ENCODE results near the gene OR6S1.

- TF ChIP-seq EZH2phosphoT487 (IDR thresholded peaks at IDR 0.05; ENCODE audit: borderline replicate concordance, low read length) = 0 out of 2 replicates have a peak, but pooled peaks have one; percentile 47
- TF ChIP-seq, protein P1, sequence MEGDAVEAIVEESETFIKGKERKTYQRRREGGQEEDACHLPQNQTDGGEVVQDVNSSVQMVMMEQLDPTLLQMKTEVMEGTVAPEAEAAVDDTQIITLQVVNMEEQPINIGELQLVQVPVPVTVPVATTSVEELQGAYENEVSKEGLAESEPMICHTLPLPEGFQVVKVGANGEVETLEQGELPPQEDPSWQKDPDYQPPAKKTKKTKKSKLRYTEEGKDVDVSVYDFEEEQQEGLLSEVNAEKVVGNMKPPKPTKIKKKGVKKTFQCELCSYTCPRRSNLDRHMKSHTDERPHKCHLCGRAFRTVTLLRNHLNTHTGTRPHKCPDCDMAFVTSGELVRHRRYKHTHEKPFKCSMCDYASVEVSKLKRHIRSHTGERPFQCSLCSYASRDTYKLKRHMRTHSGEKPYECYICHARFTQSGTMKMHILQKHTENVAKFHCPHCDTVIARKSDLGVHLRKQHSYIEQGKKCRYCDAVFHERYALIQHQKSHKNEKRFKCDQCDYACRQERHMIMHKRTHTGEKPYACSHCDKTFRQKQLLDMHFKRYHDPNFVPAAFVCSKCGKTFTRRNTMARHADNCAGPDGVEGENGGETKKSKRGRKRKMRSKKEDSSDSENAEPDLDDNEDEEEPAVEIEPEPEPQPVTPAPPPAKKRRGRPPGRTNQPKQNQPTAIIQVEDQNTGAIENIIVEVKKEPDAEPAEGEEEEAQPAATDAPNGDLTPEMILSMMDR (IDR thresholded peaks at IDR 0.05; ENCODE audit: low read depth, low read length, poor library complexity, severe bottlenecking) = peak; percentile 78
Observed at GRCh38 chr14:20613094-20614037, 28.1 kb downstream of the OR6S1 start.

All from DOHH2 (cell line).